Stimulated activated CD8-positive, alpha-beta memory T cell treated with anti-CD3 and anti-CD28 coated beads, Interleukin-15, amount 100 ng/mL, for 24 hours (primary cell): ENCODE data around the gene PLCL1.

Source experiments
- DNase-seq: peaks from one replicate; pipeline ENCODE4 v3.0.0-alpha.2; 2020; ENCODE audit warnings: low read depth

The PLCL1 gene

GRCh38 chr2:197954328-197954727 lies 149.9 kb downstream of the PLCL1 start:
- DNase-seq = no peak

GRCh38 chr2:197958592-197959150 lies 154.3 kb downstream of the PLCL1 start:
- DNase-seq = no peak

GRCh38 chr2:197959383-197959782 lies 155.0 kb downstream of the PLCL1 start:
- no peak for DNase-seq

- DNase-seq = no peak
Measured at GRCh38 chr2:197960786-197961185, 156.4 kb downstream of the PLCL1 start.

GRCh38 chr2:197964720-197965119 lies 160.3 kb downstream of the PLCL1 start:
- DNase-seq = no peak

GRCh38 chr2:197965756-197966155 lies 161.4 kb downstream of the PLCL1 start:
- no peak for DNase-seq

- DNase-seq = no peak
Measured at GRCh38 chr2:197969391-197969893, 165.0 kb downstream of the PLCL1 start.

GRCh38 chr2:197972061-197972460 lies 167.7 kb downstream of the PLCL1 start:
- no peak for DNase-seq

- no peak for DNase-seq
Measured at GRCh38 chr2:197972587-197972986, 168.2 kb downstream of the PLCL1 start.

- DNase-seq = no peak
Measured at GRCh38 chr2:197973772-197974171, 169.4 kb downstream of the PLCL1 start.

GRCh38 chr2:197975931-197976519 lies 171.6 kb downstream of the PLCL1 start:
- no peak for DNase-seq

GRCh38 chr2:197978971-197979370 lies 174.6 kb downstream of the PLCL1 start:
- no peak for DNase-seq

- no peak for DNase-seq
Measured at GRCh38 chr2:197982565-197982964, 178.2 kb downstream of the PLCL1 start.

GRCh38 chr2:197985029-197985638 lies 180.7 kb downstream of the PLCL1 start:
- DNase-seq = no peak

GRCh38 chr2:197986977-197987376 lies 182.6 kb downstream of the PLCL1 start:
- DNase-seq = no peak

- no peak for DNase-seq
Measured at GRCh38 chr2:197990356-197990755, 186.0 kb downstream of the PLCL1 start.

- DNase-seq = no peak
Measured at GRCh38 chr2:197992482-197993133, 188.2 kb downstream of the PLCL1 start.

- no peak for DNase-seq
Measured at GRCh38 chr2:197993363-197993762, 189.0 kb downstream of the PLCL1 start.

- DNase-seq = no peak
Measured at GRCh38 chr2:197993830-197994229, 189.4 kb downstream of the PLCL1 start.

GRCh38 chr2:197994751-197995150 lies 190.4 kb downstream of the PLCL1 start:
- no peak for DNase-seq

GRCh38 chr2:197996583-197996982 lies 192.2 kb downstream of the PLCL1 start:
- DNase-seq = no peak

- DNase-seq = no peak
Measured at GRCh38 chr2:197997083-197997541, 192.7 kb downstream of the PLCL1 start.

- no peak for DNase-seq
Measured at GRCh38 chr2:197998702-197999101, 194.3 kb downstream of the PLCL1 start.
